ENCODE data around the gene C1orf141.

Gene C1orf141

DNA sequence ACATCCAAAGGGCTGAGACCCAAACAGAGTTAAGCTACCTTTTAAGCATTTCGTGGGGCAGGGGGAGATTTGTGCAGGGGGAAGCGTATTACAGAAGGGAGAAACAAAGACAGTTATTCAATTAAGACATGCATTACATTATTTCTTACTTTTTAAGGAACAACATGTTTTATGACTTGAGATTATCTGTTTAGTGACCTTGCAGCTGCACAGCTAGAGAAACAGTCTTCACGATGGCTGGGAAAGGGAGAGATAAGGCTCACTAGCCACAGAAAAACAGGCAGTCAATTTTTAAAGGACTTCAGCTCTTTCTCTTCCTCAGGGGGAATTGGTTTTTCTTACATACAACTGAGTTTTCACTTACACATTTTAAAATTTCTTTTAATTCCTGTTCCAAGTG, 7.1 kb upstream of the C1orf141 start:
- DNase-seq, result peak; percentile 81

- DNase-seq, result no peak
These were observed 5.7 kb upstream of the C1orf141 start for GRCh38 chr1:67140460-67140859.

- DNase-seq, result no peak
These were observed 4.2 kb upstream of the C1orf141 start for GRCh38 chr1:67138813-67139499.

GRCh38 chr1:67137307-67137753, 2.6 kb upstream of the C1orf141 start:
- DNase-seq, result peak; percentile 27

- DNase-seq, result no peak
These were observed 584 bp upstream of the C1orf141 start for GRCh38 chr1:67135354-67135753.

- peak; percentile 79 for DNase-seq
These were observed 1.6 kb downstream of the C1orf141 start for GRCh38 chr1:67133177-67133576.

GRCh38 chr1:67130673-67131072, 4.1 kb downstream of the C1orf141 start:
- no peak for DNase-seq

DNA sequence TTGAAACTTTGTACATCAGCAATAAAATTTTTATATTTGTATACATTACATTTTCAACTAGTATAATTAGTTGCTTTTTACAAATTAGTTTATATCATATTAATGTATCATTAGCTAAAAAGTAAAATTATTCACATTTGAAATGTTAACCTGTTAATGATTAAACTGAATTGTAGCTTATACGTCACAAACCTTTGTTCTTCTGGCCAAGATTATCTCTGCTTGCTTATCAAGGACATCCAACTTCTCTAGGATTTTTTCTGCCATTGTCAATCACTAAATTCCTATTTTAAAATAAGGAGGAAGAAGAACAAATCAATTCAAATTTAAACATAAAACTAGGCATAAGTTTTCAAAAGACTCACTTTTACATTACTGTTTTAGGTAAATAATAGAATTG, 7.8 kb downstream of the C1orf141 start:
- DNase-seq, result no peak

- no peak for DNase-seq
These were observed 8.5 kb downstream of the C1orf141 start for GRCh38 chr1:67126111-67126746.

GRCh38 chr1:67124455-67124854, 10.3 kb downstream of the C1orf141 start:
- DNase-seq, result no peak

DNA sequence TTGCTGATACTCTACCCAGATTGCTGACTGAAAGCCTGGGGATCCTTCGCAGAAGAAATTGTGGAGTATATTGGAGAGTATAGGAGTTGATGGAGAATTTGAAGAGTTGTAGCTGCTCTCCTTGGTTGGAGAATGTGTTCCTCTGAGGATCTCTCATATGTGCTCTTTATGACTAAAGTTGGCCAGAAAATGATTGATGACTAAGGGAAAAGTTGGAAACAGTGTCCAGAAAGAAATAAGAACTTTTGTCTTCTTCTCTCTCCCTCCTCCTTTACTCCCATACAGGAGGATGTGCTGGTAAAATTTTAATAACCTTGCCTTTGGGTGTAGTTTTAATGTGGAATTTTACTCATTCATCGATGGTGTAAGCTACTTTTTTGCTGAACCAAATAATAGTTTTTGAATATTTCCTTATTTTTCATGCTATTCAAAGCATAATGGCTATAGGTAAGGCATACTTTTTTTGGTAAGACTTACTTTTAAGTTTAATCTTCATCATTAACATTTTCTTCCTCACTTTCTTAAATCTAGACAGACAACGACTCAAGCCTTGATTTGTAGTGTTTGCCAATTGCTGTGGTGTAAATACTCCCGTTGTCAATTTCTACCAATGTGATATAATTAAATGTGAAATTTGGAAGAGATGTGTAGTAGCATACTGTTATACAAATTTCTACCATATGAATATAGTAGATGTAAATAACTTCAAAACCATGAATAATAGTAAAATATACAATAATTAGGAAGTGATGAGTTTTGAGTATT, 13.7 kb downstream of the C1orf141 start:
- DNase-seq, result no peak

- DNase-seq, result no peak
These were observed 16.1 kb downstream of the C1orf141 start for GRCh38 chr1:67118646-67119045.

DNA sequence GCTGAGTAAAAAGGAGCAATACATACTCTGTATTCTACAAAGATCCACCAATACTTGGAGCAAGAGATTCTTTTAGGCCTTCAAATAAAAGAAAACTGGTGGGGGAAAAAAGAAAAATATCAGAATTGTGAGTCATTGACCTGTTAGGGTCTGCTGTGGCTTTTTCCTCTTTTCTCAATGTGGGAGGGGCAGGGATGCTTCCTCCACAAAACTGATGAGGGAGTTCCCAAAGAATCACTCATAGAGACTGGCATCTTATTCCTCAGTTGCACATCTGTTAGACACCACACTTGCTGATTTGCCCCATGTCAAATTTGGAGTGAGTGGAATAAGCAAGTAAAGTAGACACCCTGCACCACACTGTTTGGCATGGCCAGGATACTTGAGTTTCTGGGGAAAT, 16.6 kb downstream of the C1orf141 start:
- no peak for DNase-seq

GRCh38 chr1:67114162-67114561, 20.6 kb downstream of the C1orf141 start:
- DNase-seq, result no peak

DNA sequence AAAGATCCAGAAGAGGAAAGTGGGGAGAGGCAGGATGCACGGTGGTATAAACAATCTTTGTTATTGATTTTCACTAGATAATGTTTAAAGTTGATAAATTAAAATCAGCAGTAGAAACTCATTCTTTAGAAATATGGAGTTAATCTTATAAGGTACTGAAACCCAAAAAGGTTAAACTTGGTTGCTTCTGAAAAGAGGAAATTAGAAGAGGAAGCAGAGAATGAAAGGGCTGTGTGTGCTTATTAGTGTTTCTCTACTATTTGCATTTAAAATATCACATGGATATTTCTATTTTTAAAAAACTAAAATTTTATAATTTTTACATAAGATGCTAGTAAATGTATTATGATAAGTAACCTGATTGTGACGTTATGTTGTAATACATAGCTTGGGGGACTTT, 24.4 kb downstream of the C1orf141 start:
- DNase-seq, result no peak

DNA sequence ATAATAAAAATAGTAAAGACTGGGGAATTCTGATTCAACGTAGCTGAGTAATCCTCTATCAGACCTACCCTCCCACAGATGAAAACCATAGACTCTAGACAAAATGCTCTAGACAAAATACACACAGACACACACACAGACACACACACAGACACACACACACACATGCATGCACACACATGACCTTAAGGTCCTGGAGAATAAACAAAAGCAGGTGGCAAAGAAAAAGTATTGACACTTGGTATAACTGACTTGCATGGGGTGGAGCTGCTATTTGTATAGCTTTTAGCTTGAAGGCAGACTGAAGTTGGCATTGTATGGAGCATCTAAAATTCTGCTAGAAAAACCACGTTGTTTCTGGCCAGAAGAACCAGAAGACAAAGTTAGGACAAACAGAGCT, 29.3 kb downstream of the C1orf141 start:
- DNase-seq, result no peak

DNA sequence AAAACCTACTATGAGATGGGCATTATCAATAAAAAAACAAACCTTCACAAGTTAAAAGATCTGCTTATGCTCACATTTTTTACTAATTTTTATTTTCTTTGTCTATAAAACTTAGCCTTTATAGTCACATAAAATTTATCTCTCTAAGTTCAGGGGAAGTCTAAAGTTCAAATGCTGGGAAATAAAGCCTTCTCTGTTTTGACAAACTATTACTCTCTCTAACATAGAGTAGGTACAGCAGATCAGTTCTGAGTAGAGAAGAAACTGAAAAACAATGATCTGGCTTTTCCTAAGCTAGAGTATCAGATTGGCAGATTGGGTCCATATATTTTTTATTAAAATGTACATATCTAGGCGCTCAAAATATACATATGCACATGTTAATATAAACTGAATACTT, 31.2 kb downstream of the C1orf141 start:
- no peak for DNase-seq

GRCh38 chr1:67100833-67101232, 33.9 kb downstream of the C1orf141 start:
- no peak for DNase-seq

- DNase-seq, result no peak
These were observed 37.5 kb downstream of the C1orf141 start for GRCh38 chr1:67097305-67097704.

- DNase-seq, result no peak
These were observed 40.6 kb downstream of the C1orf141 start for GRCh38 chr1:67094191-67094590.

DNA sequence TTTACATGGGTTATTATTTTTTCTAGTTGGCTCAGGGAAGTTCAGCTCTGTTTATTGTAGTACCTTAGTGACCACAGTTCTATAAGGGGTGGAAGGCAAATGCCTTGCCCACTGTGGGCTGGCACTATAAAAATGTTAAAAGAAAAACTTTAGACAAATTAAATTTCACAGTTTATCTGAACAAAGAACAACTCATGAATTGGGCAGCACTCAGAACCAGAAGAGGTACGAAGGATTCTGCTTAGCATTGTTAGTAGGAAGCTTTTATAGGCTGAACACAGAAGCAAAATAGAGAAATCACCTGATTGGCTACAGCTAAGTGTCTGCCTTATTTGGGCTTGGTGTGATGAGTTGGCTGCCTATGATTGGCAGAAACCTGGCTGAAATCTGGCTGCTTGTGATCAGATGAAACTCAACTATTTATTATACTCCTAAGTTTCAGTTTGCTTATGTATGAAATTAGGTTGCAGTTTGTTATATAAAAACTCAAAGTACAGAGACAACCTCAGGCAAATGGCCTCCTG, 45.0 kb downstream of the C1orf141 start:
- DNase-seq, result no peak

- DNase-seq, result no peak
These were observed 46.3 kb downstream of the C1orf141 start for GRCh38 chr1:67088440-67088839.

DNA sequence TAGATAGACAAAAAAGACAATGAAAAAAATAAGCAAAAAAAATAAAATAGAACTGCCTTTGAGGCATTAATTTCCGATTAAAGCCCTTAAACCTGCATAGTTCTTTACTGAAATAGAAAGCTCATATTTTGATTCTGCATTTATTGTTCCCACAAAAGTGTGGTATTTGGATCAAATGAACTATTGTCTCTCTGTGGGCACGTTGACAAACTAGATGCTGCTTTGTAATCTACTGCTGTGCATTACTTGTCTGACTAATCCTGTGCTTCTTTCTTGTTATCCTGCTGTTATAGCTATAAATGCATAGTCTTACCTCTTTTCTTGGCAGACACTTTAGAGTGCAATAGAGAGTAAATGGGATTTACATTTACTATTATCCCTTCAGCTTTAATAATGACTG, 49.4 kb downstream of the C1orf141 start:
- no peak for DNase-seq
